Measurements from ENCODE around the gene MFN2. TPM values are rescaled to one million over a fixed set of nuclear protein-coding genes. Genes with fewer than 3 reads are reported as not detected.
"Not testable (repeated sequence)": the region's sequence is repeated elsewhere in the genome, so short reads cannot be mapped to it uniquely, and the experiment has no call there.

The MFN2 gene
- polyA plus RNA-seq, 4 donors = 61.6 to 70.2 (median 65.5) TPM

DNA sequence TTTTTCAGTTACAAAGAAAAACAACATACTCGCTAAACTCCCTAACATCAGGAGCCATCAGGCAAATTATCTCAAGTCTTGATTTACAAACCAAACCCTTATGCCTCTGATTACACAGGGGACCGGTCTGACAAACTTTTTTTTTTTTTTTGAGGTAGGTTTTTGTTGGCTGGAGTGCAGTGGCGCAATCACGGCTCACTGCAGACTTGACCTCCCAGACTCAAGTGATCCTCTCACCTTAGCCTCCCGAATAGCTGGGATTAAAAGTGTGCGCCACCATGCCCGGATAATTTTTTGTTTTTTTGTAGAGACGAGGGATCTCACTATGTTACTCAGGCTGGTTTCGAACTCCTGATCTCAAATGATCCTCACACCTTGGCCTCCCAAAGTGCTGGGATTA is 35.3 kb downstream of the MFN2 start:
- no peak for DNase-seq (ENCODE audit: low read depth in 4 of 4, low spot score in 2 of 4)

DNA sequence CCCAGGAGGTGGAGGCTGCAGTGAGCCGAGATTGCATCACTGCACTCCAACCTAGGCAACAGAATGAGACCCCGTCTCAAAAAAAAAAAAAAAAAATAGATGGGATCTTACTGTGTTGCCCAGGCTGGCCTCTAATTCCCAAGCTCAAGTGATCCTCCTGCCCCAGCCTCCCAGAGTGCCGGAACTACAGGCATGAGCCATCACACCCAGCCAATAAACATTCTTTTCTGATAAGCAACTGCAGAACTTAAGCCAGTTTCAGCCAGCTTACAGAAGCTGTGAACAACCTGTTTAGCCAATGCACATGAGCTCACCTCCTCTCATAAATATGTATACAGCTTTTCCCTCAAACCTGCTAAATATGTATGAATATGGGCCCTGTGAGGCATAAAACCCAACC is 35.9 kb downstream of the MFN2 start:
- no peak for DNase-seq (ENCODE audit: low read depth in 4 of 4, low spot score in 2 of 4)

- no peak for DNase-seq (ENCODE audit: low read depth in 4 of 4, low spot score in 2 of 4)
These were observed 39.7 kb downstream of the MFN2 start for GRCh38 chr1:12019858-12020509.

- no peak for DNase-seq (ENCODE audit: low read depth in 4 of 4, low spot score in 2 of 4)
These were observed 41.4 kb downstream of the MFN2 start for GRCh38 chr1:12021616-12022015.

DNA sequence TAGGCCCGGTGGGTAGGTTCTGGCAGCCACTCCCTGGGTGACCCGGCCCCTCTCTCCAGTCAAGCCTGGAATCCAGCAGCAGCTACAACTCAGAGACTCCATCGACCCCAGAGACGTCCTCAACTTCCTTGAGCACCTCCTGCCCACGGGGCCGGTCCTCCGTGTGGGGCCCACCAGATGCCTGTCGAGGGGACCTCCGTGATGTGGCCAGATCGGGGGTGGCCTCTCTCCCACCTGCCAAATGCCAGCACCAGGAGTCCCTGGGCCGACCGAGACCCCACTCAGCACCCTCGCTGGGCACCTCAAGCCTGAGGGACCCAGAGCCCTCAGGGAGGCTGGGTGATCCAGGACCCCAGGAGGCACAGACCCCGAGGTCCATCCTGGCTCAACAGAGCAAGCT is 41.8 kb downstream of the MFN2 start:
- DNase-seq (ENCODE audit: low read depth in 4 of 4, low spot score in 2 of 4) = no peak

DNA sequence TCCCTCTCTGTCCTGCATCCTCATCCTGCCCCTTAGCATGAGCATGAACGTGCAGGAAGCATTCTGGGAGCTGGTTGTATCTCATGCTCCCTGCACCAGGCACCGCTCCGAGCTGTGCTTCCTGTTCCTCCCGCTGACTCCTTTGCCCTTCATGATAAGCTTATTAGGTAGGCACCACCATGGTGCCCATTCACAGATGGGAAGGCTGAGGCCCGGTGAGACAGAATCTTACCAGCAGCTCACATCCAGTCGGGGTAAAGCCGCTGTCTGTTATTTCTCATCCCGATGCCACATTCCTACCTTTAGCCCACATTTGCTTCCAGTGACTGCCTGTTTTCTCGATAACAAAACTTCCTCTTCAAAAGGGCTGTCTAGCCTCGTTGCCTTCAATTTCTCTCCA is 46.3 kb downstream of the MFN2 start:
- no peak for DNase-seq (ENCODE audit: low read depth in 4 of 4, low spot score in 2 of 4)

DNA sequence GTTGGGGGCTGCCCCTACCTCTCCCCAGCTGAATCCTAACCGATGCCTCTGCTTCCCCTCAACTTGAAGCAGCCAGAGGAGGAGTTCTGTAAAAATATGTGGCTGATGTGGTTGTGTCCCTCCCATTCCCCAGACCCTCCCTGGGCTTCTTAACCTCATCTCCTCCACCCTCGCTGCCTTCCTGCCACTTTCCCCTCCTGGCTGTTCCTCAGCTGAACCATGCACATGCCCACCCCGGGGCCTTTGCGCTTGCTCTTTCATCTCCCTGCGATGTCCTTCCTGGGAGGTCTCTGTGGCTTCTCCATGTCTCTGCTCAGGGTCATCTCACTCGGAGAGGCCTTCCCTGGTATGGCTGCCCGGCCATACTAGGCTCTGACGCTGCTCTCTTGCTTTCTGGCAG is 48.0 kb downstream of the MFN2 start:
- no peak for DNase-seq (ENCODE audit: low read depth in 4 of 4, low spot score in 2 of 4)

DNA sequence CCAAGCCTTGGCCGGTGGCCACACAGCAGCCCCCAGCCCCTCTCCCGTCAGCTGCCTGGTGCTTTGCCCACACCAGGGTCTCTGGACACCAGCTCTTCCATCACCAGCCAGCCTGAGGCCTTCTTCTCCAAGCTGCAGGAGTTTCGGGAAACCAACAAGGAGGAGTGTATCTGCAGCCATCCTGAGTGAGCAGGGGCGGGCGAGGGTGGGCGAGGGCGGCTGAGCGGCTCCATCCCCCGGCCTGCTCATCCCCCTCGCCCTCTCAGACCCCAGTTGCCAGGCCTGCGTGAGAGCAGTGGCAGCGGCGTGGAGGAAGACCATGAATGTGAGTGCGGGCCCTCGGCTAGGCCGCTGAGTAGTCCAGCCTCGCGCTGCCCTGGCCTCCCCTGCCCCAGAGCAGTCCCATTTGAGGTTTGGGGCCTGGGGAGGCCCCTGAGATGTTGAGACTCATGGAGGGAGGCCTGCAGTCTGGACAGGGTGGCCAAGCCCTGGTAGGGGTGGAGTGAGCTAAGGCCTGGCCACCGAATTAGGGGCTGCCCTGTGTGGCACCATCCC is 48.8 kb downstream of the MFN2 start:
- no peak for DNase-seq (ENCODE audit: low read depth in 4 of 4, low spot score in 2 of 4)

- DNase-seq (ENCODE audit: low read depth in 4 of 4, low spot score in 2 of 4) = no peak
These were observed 49.6 kb downstream of the MFN2 start for GRCh38 chr1:12029720-12030339.

DNA sequence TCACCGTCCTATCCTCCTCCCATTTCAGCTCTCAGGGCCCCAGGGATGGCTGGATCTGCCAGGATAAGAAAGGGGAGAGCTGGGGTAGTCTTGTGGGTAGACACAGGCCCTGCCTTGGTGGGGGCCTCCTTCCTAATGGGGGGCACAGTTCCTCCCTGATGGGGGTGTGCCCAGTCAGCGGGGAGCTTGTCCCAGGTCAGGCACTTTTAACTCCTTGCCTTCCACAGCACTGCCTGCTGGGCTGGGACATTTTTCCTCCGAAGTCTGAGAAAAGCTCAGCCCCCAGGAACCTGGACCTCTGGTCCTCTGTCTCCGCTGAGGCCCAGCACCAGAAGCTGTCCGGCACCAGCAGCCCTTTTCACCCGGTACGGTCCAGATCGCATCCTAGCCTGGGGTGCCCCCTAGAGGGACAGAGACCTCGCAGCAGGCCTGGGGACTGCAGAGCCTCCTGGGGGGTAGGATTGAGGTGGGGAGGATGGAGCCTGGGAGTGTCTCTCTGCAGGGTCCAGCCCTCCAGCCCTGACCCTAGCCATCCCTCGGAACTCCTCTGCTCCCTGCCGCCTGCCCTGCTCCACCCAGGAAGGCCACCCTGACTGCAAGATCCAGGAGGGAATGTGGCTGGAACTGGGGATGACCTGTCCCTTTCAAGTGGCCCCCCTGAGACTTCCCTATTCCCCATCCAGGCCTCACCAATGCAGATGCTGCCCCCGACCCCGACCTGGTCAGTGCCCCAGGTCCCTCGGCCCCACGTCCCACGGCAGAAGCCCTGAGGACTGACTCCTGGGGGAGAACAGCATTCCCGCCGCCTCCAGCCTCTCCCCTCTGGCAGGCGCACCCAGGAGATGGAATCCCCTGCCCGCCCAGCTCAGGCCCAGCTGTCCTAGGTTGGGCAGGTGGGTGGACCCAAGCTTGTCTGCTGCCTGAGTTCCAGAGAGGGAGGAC is 51.1 kb downstream of the MFN2 start:
- DNase-seq (ENCODE audit: low read depth in 4 of 4, low spot score in 2 of 4) = no peak

GRCh38 chr1:12032161-12032621 is 51.9 kb downstream of the MFN2 start:
- no peak for DNase-seq (ENCODE audit: low read depth in 4 of 4, low spot score in 2 of 4)

GRCh38 chr1:12033441-12033840 is 53.2 kb downstream of the MFN2 start:
- not testable (repeated sequence) for DNase-seq (ENCODE audit: low read depth in 4 of 4, low spot score in 2 of 4)

DNA sequence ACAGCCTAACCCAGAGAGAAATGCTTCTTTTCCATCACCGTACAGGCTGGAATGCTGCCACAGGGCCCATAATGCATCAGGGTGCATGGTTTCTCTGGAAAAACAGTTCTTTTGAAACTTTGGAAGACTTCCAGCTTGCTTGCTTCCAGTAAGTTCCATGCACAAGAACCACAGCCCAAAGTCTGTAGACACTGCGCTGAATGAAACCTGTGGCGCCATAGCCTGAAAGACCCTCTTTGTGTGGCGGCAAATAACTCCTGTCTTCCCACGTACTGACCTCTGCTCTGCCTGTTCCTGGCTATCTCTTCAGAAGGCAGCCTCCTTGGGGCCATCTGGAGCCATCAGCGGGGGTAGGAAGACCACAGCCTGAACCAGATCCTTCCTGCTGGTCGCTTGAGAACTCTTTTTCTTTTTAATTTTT is 54.1 kb downstream of the MFN2 start:
- no peak for DNase-seq (ENCODE audit: low read depth in 4 of 4, low spot score in 2 of 4)

GRCh38 chr1:12035312-12035711 is 55.1 kb downstream of the MFN2 start:
- DNase-seq (ENCODE audit: low read depth in 4 of 4, low spot score in 2 of 4) = no peak

- DNase-seq (ENCODE audit: low read depth in 4 of 4, low spot score in 2 of 4) = no peak
These were observed 57.5 kb downstream of the MFN2 start for GRCh38 chr1:12037486-12038355.

DNA sequence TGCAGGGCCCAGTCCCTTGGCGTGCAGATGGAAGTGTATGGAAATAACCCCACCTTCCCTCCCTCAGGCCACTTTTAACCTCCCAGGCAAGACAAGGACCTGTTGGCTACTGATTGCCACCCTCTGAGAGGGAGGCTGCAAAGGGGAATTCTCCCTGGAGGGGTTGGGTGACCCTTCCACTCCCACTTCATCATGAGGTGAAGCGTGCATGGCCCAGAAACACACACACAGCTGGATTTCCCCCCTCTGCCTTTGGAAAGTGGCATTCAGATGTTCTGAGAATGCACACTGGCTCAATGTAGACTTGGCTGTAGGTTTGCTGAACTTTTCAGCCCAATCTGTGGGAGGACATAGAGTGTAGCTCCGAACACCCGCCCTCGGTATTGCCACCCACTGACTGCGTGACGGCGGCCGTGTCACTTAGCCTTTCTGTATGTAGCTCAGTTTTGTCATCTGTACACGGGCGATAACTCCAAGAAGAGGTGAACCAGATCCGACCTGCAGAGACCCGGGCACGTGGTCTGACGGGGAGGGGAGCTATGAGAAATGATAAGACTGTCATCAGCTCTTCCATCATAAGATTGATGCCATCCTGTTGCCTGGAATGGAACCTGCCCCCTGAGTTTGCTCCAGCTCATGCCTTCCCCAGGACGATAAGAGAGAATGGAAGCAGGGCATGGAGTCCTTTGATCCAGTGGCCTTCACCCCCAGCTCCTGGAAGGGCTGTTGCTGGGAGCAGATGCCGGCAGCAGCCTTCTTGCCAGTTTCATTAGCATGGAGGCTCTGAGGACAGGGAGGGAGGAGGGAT is 58.3 kb downstream of the MFN2 start:
- DNase-seq (ENCODE audit: low read depth in 4 of 4, low spot score in 2 of 4) = no peak

GRCh38 chr1:12039164-12039525 is 58.9 kb downstream of the MFN2 start:
- DNase-seq (ENCODE audit: low read depth in 4 of 4, low spot score in 2 of 4) = no peak

- DNase-seq (ENCODE audit: low read depth in 4 of 4, low spot score in 2 of 4) = not testable (repeated sequence)
These were observed 59.7 kb downstream of the MFN2 start for GRCh38 chr1:12039824-12040456.

Measured in left renal cortex interstitium (tissue), 4 donors.